ENCODE results near the gene ZNF180.
"Not testable (repeated sequence)": the region's sequence is repeated elsewhere in the genome, so short reads cannot be mapped to it uniquely, and the experiment has no call there.

ZNF180 gene

GRCh38 chr19:44498988-44499387 is 1.3 kb downstream of the ZNF180 start:
- no peak for DNase-seq (ENCODE audit: low read depth in 2 of 3, low spot score in 2 of 3)

GRCh38 chr19:44496711-44497110 is 3.6 kb downstream of the ZNF180 start:
- no peak for DNase-seq (ENCODE audit: low read depth in 2 of 3, low spot score in 2 of 3)

GRCh38 chr19:44476559-44477408 is 23.5 kb downstream of the ZNF180 start:
- no peak for DNase-seq (ENCODE audit: low read depth in 2 of 3, low spot score in 2 of 3)

- DNase-seq (ENCODE audit: low read depth in 2 of 3, low spot score in 2 of 3): not testable (repeated sequence)
Measured at GRCh38 chr19:44468730-44469129, 31.6 kb downstream of the ZNF180 start.

GRCh38 chr19:44462600-44463286 is 37.6 kb downstream of the ZNF180 start:
- not testable (repeated sequence) for DNase-seq (ENCODE audit: low read depth in 2 of 3, low spot score in 2 of 3)

- not testable (repeated sequence) for DNase-seq (ENCODE audit: low read depth in 2 of 3, low spot score in 2 of 3)
Measured at GRCh38 chr19:44456016-44456415, 44.3 kb downstream of the ZNF180 start.

GRCh38 chr19:44455100-44455499 is 45.2 kb downstream of the ZNF180 start:
- DNase-seq (ENCODE audit: low read depth in 2 of 3, low spot score in 2 of 3): no peak

GRCh38 chr19:44452367-44452766 is 48.0 kb downstream of the ZNF180 start:
- DNase-seq (ENCODE audit: low read depth in 2 of 3, low spot score in 2 of 3): no peak

GRCh38 chr19:44451687-44452086 is 48.6 kb downstream of the ZNF180 start:
- DNase-seq (ENCODE audit: low read depth in 2 of 3, low spot score in 2 of 3): no peak

GRCh38 chr19:44447916-44448674 is 52.2 kb downstream of the ZNF180 start, which contains the start of gene ZNF229:
Gene ZNF229 (minus strand): TSS chr19:44448472. CDS start chr19:44442847, 5,625 bp downstream.
- peak; percentile 14 to 45 (median 36) for DNase-seq (ENCODE audit: low read depth in 2 of 3, low spot score in 2 of 3)

GRCh38 chr19:44438441-44438840 is 61.9 kb downstream of the ZNF180 start:
- DNase-seq (ENCODE audit: low read depth in 2 of 3, low spot score in 2 of 3): no peak

GRCh38 chr19:44435441-44435840 is 64.9 kb downstream of the ZNF180 start:
- DNase-seq (ENCODE audit: low read depth in 2 of 3, low spot score in 2 of 3): no peak

- DNase-seq (ENCODE audit: low read depth in 2 of 3, low spot score in 2 of 3): no peak
Measured at GRCh38 chr19:44430956-44431355, 69.4 kb downstream of the ZNF180 start.

Data from activated CD8-positive, alpha-beta memory T cell treated with anti-CD3 and anti-CD28 coated beads for 48 hours (primary cell).